Measurements from ENCODE around the gene ARMC2. TPM values are rescaled to one million over a fixed set of nuclear protein-coding genes. Genes with fewer than 3 reads are reported as not detected.

ARMC2 gene
- total RNA-seq, 1 experiment from 2014 or later = 1.8 TPM

GRCh38 chr6:108820006-108820405, 28.2 kb upstream of the ARMC2 start:
- no peaks in the 10 kb centered on the region for H3K36me3 ChIP-seq
- no peaks in the 10 kb centered on the region; the same call in 1 of the 2 replicates for H3K9me3 ChIP-seq
- H3K4me3 ChIP-seq = no peak overlapping the region
- H3K27me3 ChIP-seq = no peaks in the 10 kb centered on the region
- DNase-seq = no peak

- DNase-seq = no peak
- Histone ChIP-seq H3K36me3 (no peaks in the 10 kb centered on the region), H3K9me3 (no peaks in the 10 kb centered on the region), H3K27me3 (no peaks in the 10 kb centered on the region), H3K4me3 (no peak overlapping the region)
Measured at GRCh38 chr6:108822401-108822800, 25.8 kb upstream of the ARMC2 start.

GRCh38 chr6:108825326-108825725, 22.9 kb upstream of the ARMC2 start:
- Histone ChIP-seq H3K4me3 (no peak overlapping the region), H3K36me3 (no peaks in the 10 kb centered on the region), H3K9me3 (peaks cover 2% of the 10 kb centered on the region; the same call in 1 of the 2 replicates), H3K27me3 (no peaks in the 10 kb centered on the region)
- DNase-seq = no peak

- DNase-seq = peak; percentile 7
- peaks cover 2% of the 10 kb centered on the region; the same call in 1 of the 2 replicates for H3K9me3 ChIP-seq
- no peaks in the 10 kb centered on the region; the same call in 1 of the 2 replicates for H3K27me3 ChIP-seq
- H3K36me3 ChIP-seq = no peaks in the 10 kb centered on the region
- no peak overlapping the region for H3K4me3 ChIP-seq
Measured at GRCh38 chr6:108831104-108831503, 17.1 kb upstream of the ARMC2 start.

GRCh38 chr6:108832738-108833137, 15.5 kb upstream of the ARMC2 start:
- Histone ChIP-seq H3K27me3 (no peaks in the 10 kb centered on the region; the same call in 1 of the 2 replicates), H3K36me3 (no peaks in the 10 kb centered on the region), H3K9me3 (peaks cover 2% of the 10 kb centered on the region; the same call in 1 of the 2 replicates), H3K4me3 (no peak overlapping the region)
- DNase-seq = no peak

- no peaks in the 10 kb centered on the region for H3K36me3 ChIP-seq
- H3K9me3 ChIP-seq = no peaks in the 10 kb centered on the region
- no peaks in the 10 kb centered on the region; the same call in 1 of the 2 replicates for H3K27me3 ChIP-seq
- peak; percentile 75 for DNase-seq
- H3K4me3 ChIP-seq = no peak overlapping the region
Measured at GRCh38 chr6:108835218-108835850, 12.9 kb upstream of the ARMC2 start.

GRCh38 chr6:108836061-108836460, 12.2 kb upstream of the ARMC2 start:
- H3K9me3 ChIP-seq = no peaks in the 10 kb centered on the region
- H3K4me3 ChIP-seq = no peak overlapping the region
- no peaks in the 10 kb centered on the region for H3K36me3 ChIP-seq
- H3K27me3 ChIP-seq = no peaks in the 10 kb centered on the region; the same call in 1 of the 2 replicates
- peak; percentile 39 for DNase-seq

GRCh38 chr6:108837236-108837971, 10.8 kb upstream of the ARMC2 start:
- no peaks in the 10 kb centered on the region for H3K9me3 ChIP-seq
- DNase-seq = no peak

GRCh38 chr6:108838101-108838717, 10.0 kb upstream of the ARMC2 start:
- no peak for DNase-seq
- no peak overlapping the region for H3K4me3 ChIP-seq
- H3K9me3 ChIP-seq = no peaks in the 10 kb centered on the region
- H3K27me3 ChIP-seq = no peaks in the 10 kb centered on the region; the same call in 1 of the 2 replicates
- no peaks in the 10 kb centered on the region for H3K36me3 ChIP-seq

More at GRCh38 chr6:108837236-108837971, 10.8 kb upstream of the ARMC2 start:
- Histone ChIP-seq H3K4me3 (no peak overlapping the region), H3K36me3 (no peaks in the 10 kb centered on the region), H3K27me3 (no peaks in the 10 kb centered on the region; the same call in 1 of the 2 replicates)

- no peaks in the 10 kb centered on the region for H3K9me3 ChIP-seq
- DNase-seq = no peak
- no peaks in the 10 kb centered on the region for H3K36me3 ChIP-seq
- no peaks in the 10 kb centered on the region; the same call in 1 of the 2 replicates for H3K27me3 ChIP-seq
- H3K4me3 ChIP-seq = no peak overlapping the region
Measured at GRCh38 chr6:108839083-108839642, 9.1 kb upstream of the ARMC2 start.

- no peak overlapping the region for H3K4me3 ChIP-seq
- H3K9me3 ChIP-seq = no peaks in the 10 kb centered on the region
- no peaks in the 10 kb centered on the region for H3K27me3 ChIP-seq
- no peaks in the 10 kb centered on the region for H3K36me3 ChIP-seq
- DNase-seq = no peak
Measured at GRCh38 chr6:108840919-108841318, 7.3 kb upstream of the ARMC2 start.

GRCh38 chr6:108841377-108841855, 6.8 kb upstream of the ARMC2 start:
- Histone ChIP-seq H3K27me3 (no peaks in the 10 kb centered on the region), H3K4me3 (no peak overlapping the region), H3K36me3 (no peaks in the 10 kb centered on the region), H3K9me3 (no peaks in the 10 kb centered on the region)
- DNase-seq = no peak

GRCh38 chr6:108844135-108844534, 4.1 kb upstream of the ARMC2 start:
- H3K36me3 ChIP-seq = no peaks in the 10 kb centered on the region
- no peak for DNase-seq
- H3K4me3 ChIP-seq = no peak overlapping the region
- H3K9me3 ChIP-seq = no peaks in the 10 kb centered on the region
- H3K27me3 ChIP-seq = no peaks in the 10 kb centered on the region

- Histone ChIP-seq H3K36me3 (no peaks in the 10 kb centered on the region), H3K9me3 (no peaks in the 10 kb centered on the region), H3K4me3 (no peak overlapping the region), H3K27me3 (no peaks in the 10 kb centered on the region)
- no peak for DNase-seq
Measured at GRCh38 chr6:108845145-108845544, 3.1 kb upstream of the ARMC2 start.

GRCh38 chr6:108846101-108846500, 2.1 kb upstream of the ARMC2 start:
- H3K27me3 ChIP-seq = no peaks in the 10 kb centered on the region
- no peaks in the 10 kb centered on the region for H3K36me3 ChIP-seq
- no peak for DNase-seq
- no peaks in the 10 kb centered on the region for H3K9me3 ChIP-seq
- H3K4me3 ChIP-seq = no peak overlapping the region

- H3K36me3 ChIP-seq = no peaks in the 10 kb centered on the region
- H3K4me3 ChIP-seq = no peak overlapping the region
- no peak for DNase-seq
- no peaks in the 10 kb centered on the region for H3K9me3 ChIP-seq
- no peaks in the 10 kb centered on the region for H3K27me3 ChIP-seq
Measured at GRCh38 chr6:108846628-108847027, 1.6 kb upstream of the ARMC2 start.

GRCh38 chr6:108847738-108848115, 495 bp upstream of the ARMC2 start:
- Histone ChIP-seq H3K27me3 (no peaks in the 10 kb centered on the region), H3K4me3 (peak overlapping the region; percentile 77), H3K9me3 (no peaks in the 10 kb centered on the region), H3K36me3 (no peaks in the 10 kb centered on the region)
- no peak for DNase-seq

Measured in MG63 (cell line).